Stimulated activated CD8-positive, alpha-beta memory T cell treated with anti-CD3 and anti-CD28 coated beads, Interleukin-4, amount 100 ng/mL, for 4 hours (primary cell): ENCODE measurements around the gene GPX4.

Experiments used
- DNase-seq, 2 donors: peaks; one replicate each; pipeline ENCODE4 v3.0.0-alpha.2; 2020; ENCODE audit warnings: low read depth in 2 of 2, low spot score in 1 of 2

The GPX4 gene

GRCh38 chr19:1102407-1103131 lies 1.2 kb upstream of the GPX4 start:
- peak in 1 of 2 donors; percentile 65 for DNase-seq

GRCh38 chr19:1103132-1103707 lies 574 bp upstream of the GPX4 start:
- DNase-seq: no peak

- DNase-seq: peak in 1 of 2 donors; percentile 61
Measured at GRCh38 chr19:1104311-1105007, 665 bp downstream of the GPX4 start.

- DNase-seq: no peak
Measured at GRCh38 chr19:1105008-1105872, 1.4 kb downstream of the GPX4 start.

GRCh38 chr19:1105873-1106840 lies 2.4 kb downstream of the GPX4 start:
- DNase-seq: no peak

- DNase-seq: no peak
Measured at GRCh38 chr19:1106841-1107660, 3.3 kb downstream of the GPX4 start.

GRCh38 chr19:1107661-1108261 lies 4.0 kb downstream of the GPX4 start:
- DNase-seq: no peak

- DNase-seq: no peak
Measured at GRCh38 chr19:1108291-1109031, 4.7 kb downstream of the GPX4 start.

- no peak for DNase-seq
Measured at GRCh38 chr19:1109032-1109551, 5.3 kb downstream of the GPX4 start.

GRCh38 chr19:1109697-1110671 lies 6.2 kb downstream of the GPX4 start:
- DNase-seq: no peak

GRCh38 chr19:1110809-1111640 lies 7.2 kb downstream of the GPX4 start:
- no peak for DNase-seq

- DNase-seq: no peak
Measured at GRCh38 chr19:1111641-1112267, 8.0 kb downstream of the GPX4 start.

- DNase-seq: no peak
Measured at GRCh38 chr19:1112268-1113029, 8.7 kb downstream of the GPX4 start.

GRCh38 chr19:1113030-1113985 lies 9.5 kb downstream of the GPX4 start:
- peak in 1 of 2 donors; percentile 79 for DNase-seq
